ENCODE measurements around the gene TRIM44.
"Not testable (repeated sequence)": the region's sequence is repeated elsewhere in the genome, so short reads cannot be mapped to it uniquely, and the experiment has no call there.

TRIM44 gene

DNA sequence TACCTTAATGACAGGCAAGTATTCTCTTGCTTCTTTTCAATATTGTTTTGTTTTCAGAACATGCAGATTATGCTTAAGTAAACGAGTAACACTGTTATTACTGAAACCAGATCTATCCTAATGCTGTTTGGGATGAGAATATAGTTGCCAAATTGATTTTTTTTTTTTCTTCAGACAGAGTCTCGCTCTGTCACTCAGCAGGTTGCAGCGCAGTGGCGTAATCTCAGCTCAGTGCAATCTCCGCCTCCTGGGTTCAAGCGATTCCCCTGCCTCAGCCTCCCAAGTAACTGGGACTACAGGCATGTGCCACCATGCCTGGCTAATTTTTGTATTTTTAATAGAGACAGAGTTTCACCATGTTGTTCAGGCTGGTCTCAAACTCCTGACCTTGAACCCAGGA, 91.0 kb downstream of the TRIM44 start:
- not testable (repeated sequence) for DNase-seq (ENCODE audit: low read depth)

DNA sequence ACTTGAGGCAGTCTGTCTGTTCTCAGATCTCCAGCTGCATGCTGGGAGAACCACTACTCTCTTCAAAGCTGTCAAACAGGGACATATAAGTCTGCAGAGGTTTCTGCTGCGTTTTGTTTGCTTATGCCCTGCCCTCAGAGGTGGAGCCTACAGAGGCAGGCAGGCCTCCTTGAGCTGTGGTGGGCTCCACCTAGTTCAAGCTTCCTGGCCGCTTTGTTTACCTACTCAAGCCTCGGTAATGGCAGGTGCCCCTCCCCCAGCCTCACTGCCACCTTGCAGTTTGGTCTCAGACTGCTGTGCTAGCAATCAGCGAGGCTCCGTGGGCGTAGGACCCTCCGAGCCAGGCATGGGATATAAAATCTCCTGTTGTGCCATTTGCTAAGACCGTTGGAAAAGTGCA, 97.4 kb downstream of the TRIM44 start:
- DNase-seq (ENCODE audit: low read depth): not testable (repeated sequence)

DNA sequence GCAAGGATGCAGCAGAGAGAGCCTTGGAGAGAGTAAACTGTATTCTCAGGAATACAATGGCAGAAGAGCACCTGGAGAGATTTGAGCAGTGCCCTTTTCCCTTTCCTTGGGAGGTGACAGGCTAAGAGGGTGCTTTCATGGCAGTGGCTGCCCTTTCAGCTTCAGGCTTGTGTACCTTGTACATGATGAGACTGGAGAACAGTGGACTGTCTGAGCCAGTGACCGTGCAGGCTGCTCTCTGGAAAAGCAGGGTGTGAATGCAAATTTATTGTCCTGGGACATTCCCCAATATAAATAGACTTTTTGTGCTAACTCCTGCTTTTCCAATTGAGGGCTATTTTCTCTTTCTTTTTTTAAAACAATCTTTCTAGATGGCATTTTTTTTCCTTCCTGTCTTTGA, 99.3 kb downstream of the TRIM44 start:
- DNase-seq (ENCODE audit: low read depth): no peak

DNA sequence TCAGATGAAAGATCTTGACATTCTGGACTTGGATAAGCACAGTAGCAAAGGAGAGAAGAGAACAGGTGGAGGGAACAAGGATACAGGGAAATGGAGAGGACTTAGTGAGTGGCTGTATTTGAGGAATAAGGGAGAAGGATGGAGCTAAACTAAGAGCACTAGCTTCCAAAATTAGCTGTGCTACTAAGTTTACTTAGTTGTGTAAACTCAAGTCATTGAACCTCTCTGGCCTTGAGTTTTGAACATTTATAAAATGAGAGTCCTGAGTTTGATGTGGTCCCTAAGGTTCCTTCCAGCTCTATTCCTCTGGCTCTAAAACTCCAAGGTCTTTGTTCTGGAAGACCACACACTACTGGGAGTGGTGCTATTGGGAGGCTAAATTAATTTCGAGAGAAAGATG, 100.7 kb downstream of the TRIM44 start:
- DNase-seq (ENCODE audit: low read depth): no peak

DNA sequence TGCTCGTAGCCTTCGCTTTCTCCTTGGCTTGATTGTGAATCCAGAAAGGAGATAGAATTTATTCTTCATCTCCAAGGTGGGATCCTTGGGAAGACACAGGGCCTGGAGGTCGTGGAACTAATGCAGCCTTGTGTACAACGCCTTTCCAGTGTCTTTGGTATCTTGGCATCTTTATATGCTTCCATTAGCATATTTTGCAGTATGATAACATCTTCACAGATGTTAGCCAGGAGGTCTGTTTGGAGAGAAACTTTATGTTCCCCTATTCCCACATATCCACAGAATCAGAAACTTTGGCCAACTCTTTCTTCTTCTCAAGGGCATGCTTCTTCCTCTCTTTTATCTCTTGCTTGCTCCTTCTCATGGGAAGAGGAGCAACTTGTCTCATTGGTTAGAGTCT, 101.2 kb downstream of the TRIM44 start:
- no peak for DNase-seq (ENCODE audit: low read depth)

DNA sequence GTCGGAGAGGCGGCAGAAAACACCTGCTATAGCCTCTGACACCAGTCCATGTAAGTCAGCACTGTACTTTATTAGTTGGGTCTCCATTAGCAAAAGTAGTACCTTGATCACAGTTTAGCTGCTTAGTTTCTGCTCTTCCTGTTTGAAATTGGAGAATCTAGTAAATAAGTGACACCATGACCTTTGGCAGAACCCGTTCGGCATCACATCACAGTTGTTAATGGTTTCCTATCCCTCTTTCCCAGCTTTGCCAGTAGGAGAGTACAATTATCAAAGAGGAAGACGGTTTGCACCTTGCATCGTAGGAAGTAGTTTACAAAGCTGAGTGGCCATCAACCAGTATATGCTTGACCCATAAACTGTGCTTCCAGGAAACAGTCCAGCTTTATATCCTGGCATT, 101.8 kb downstream of the TRIM44 start:
- DNase-seq (ENCODE audit: low read depth): no peak

DNA sequence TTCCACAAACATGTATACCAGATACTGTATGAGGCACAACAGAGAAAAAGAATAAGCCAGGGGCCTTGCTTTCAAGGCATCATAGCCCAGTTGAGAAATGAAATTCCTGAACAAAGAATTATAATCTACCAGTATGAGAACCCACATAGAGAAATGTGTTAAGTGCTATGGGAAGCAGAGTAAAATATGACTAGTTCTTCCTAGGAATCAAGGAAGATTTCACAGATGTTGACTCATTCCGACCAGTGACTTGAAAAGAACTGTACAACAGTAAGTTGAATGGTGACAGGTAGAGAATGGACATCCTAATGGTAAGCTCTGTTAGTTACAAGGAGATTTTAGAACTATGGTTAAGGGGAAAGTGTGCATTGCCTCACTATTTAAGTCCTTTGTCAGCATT, 102.6 kb downstream of the TRIM44 start:
- DNase-seq (ENCODE audit: low read depth): no peak

DNA sequence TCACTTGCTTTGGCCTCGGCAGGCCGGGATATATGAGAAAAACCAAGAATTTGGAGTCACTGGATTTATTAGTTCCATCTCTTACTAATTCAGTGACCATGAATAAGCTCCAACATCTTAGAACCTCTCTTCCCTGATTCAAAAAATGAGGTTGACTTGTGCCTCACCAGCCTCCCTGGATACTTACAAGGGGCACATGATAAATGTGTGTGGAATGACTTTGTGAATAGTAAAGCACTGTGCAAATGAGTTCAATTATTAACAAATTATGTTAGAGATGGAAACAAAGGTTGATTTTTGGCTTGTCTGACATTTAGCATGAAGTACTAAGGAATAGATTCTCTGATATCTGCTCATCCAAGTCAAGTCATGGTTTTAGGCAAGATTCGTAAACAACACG, 104.1 kb downstream of the TRIM44 start:
- no peak for DNase-seq (ENCODE audit: low read depth)

DNA sequence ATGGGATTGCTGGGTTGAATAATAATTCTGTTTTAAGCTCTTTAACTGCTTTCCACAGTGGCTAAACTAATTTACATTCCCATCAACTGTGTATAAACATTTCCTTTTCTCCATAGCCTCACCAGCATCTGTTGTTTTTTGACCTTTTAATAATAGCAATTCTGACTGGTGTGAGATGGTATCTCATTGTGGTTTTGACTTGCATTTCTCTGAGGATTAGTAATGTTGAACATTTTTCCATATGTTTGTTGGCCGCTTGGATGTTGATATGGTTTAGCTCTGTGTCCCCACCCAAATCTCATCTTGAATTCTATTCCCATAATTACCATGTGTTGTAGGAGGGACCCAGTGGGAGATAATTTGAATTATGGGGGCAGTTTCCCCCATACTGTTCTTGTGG, 107.8 kb downstream of the TRIM44 start:
- peak; percentile 42 for DNase-seq (ENCODE audit: low read depth)

DNA sequence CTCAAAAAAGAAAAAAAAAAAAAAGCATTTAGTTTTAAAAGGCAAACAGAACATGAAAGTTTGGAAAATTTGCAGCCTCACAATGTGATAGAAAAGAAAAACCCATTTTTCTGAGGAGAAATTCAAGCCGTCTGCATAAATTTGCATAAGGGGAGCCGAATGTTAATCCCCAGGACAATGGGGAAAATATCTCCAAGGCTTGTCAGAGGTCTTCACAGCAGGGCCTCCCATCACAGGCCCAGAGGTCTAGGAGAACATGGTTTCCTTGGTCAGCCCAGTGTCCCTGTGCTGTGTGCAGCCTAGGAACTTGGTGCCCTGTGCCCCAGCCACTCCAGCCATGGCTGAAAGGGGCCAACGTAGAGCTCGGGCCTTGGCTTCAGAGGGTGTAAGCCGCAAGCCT, 109.1 kb downstream of the TRIM44 start:
- no peak for DNase-seq (ENCODE audit: low read depth)

DNA sequence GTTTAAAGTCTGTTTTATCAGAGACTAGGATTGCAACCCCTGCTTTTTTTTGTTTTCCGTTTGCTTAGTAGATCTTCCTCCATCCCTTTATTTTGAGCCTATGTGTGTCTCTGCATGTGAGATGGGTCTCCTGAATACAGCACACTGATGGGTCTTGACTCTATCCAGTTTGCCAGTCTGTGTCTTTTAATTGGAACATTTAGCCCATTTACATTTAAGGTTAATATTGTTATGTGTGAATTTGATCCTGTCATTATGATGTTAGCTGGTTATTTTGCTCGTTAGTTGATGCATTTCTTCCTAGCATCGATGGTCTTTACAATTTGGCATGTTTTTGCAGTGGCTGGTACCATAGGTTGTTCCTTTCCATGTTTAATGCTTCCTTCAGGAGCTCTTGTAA, 114.7 kb downstream of the TRIM44 start:
- DNase-seq (ENCODE audit: low read depth): not testable (repeated sequence)

DNA sequence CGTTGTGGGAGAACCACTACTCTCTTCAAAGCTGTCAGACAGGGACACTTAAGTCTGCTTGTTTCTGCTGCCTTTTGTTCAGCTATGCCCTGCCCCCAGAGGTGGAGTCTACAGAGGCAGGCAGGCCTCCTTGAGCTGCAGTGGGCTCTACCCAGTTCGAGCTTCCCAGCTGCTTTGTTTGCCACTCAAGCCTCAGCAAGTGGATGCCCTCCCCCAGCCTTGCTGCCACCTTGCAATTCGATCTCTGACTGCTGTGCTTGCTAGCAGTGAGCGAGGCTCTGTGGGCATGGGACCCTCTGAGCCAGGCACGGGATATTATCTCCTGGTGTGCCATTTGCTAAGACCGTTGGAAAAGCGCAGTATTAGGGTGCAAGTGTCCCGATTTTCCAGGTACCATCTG, 116.4 kb downstream of the TRIM44 start:
- not testable (repeated sequence) for DNase-seq (ENCODE audit: low read depth)

DNA sequence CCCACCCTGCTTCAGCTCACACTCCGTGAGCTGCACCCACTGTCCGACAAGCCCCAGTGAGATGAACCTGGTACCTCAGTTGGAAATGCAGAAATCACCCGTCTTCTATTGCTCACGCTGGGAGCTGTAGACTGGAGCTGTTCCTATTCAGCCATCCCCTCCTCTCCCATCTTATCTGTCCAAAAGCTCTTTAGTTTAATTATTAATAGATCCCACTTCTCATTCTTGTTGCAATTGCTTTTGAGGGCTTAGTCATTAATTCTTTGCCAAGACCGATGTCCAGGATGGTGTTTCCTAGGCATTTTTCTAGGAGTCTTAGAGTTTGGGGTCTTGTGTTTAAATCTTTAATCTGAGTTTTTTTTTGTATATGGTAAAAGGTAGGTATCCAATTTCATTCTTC, 116.8 kb downstream of the TRIM44 start:
- no peak for DNase-seq (ENCODE audit: low read depth)

DNA sequence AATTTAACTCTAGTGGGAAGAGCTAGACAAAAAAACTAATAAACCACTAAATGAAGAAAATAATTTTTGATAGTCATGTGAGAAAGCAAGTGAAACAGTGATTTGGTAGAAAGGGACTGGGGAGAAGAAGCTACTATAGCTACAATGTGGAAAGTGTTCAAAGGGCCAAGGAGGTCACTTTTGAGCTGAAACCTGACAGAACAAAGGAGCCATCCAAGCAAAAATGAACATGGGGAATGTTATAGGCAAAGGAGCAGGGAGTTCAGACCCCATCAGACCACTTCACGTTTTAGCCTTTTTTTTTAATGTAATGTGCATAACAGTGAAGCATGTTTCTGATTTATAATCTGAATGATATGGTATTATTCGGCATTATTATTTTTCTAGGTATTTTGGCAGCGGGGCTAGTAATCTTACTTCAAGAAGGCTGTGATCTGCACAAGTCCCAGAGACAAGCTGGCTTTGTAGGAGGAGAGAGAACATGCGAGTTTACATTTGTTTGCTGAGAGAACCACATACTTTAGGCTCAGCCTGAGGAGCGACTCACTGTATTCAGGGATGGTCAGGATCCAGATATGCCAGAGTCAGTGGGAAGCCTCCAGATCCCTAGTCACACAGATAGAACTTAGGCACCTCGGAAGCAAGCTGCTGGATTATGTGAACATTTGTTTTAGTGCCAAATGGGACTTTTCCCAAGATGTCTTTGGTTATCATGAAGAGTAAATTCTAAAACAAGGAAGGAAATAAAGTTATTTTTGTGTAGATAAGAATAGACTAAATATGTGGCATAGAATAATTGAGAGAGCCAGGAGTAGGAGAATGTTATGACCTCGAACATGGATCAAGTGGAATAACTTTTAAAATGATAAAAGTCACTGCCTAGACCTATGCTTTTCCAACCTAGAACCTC, 118.6 kb downstream of the TRIM44 start:
- peak; percentile 64 for DNase-seq (ENCODE audit: low read depth)

DNA sequence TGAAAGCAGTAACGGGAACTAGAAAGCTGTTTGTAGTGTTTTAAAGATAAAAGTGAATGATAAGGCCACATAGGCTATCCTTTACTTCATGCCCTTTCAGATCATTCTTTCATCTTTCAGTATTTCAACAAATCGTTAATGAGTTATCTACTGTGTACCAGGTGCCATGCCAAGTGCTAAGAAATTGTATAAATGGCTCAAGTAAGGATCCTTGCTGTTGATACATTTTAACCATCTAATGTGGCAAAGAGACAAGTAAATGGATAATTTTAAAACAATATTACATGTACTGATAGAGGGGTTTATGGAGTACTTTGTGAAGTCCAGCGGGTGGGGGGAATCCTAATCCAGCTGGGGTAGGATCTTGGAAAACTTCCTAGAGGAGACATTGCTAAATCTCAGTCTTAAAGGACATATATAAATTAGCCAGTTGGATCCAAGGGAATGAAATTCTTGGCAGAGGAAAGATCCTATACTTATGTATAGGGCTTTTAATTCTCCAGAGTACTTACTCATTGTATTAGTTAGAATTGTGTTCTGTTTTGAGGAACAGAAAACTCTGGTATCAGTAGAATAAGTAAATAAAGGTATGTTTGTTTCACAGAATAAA, 119.4 kb downstream of the TRIM44 start:
- DNase-seq (ENCODE audit: low read depth): no peak

DNA sequence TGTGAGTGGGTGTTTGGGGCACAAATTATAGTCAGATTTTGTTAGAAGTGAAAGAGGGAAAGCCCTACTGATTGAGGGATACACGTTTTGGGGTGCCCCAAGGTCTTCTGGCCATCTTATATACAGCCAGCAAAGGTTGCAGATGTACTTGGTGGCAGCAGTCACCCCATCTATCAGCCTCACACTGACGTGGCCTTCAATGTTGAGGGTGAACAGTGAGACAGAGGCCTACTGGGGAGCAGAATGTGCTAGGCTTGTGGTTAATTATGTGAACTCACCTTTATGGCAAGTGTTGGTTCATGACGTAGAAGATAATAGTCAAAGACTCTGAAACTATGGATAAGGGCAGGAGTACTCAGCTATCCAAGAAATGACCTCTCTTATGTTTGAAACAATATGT, 121.2 kb downstream of the TRIM44 start:
- DNase-seq (ENCODE audit: low read depth): no peak

DNA sequence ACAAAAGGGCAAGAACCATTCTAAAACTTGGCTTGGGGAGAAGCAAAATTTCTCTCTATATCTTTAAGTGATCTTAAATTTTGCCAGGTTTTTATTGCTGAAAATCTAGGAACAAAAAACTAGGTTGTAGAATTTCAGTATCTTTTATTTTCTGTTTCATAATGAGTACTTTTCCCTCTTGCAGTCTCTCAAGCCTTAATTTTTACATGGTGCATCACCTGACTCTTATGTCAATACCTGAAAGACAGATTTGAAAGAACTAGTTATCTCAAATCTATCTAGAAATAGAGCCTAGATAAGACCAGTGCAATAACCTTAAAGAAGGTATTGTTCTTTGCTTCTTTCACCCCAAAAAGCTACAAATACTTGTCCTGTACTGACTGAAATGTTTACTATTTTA, 122.1 kb downstream of the TRIM44 start:
- DNase-seq (ENCODE audit: low read depth): no peak

DNA sequence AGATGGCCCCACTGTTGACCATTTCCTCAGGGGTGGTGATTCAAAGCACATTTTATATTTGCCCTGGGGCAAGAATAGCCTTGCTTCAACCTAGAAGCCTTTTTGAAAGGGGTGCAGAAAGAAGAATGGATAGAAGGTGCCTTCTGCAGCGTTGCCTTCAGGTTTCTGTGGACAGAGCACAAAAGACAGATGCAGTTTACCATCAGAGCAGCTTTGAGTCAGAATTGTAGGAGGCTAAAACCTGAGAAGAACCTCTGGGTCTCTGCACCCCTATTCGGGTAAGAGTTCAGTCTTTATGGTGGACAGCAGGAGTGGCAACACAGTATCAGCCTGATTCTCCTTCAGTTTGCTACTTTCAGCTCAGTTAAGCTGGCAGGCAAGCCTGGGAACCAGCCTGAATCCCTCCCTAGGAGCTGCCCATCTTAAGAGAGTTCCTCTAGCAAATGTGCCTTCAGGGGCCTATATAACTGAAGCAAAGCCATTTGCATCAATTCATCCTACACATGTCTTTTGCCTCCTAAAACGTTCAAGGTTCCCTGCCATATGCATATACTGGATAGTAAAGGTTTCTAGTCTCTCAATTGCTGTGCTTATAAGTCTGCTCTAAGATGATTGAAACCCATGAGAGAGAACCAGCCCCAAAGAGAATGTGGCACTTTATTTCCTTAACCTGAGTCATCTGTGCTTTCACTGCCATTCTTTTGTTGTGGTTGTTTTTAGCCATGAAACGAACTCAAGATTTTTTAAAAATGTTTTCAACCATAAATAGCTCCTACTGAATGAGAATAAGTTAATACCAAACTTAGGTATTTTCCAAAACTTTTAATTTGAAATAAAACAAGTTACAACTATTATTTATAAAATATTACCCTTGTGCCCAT, 123.0 kb downstream of the TRIM44 start:
- no peak for DNase-seq (ENCODE audit: low read depth)

DNA sequence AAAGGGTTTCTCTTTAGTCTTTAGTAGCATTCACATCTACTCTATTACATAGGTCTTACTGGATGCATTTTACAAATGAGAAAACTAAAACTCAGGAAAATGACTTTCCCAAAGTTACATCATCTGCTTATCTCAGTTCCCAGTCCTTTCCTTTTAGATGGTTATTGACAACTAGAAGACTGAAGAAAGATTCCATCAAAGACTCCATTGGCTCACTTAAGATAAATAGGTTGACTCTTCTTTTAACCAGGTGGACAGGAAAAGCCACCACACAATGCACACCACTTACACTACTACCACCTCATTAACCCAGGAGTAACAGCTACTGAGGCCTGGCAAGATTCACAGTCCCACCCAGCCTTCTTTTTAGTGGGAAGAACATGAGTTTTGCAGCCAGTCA, 123.6 kb downstream of the TRIM44 start:
- no peak for DNase-seq (ENCODE audit: low read depth)

DNA sequence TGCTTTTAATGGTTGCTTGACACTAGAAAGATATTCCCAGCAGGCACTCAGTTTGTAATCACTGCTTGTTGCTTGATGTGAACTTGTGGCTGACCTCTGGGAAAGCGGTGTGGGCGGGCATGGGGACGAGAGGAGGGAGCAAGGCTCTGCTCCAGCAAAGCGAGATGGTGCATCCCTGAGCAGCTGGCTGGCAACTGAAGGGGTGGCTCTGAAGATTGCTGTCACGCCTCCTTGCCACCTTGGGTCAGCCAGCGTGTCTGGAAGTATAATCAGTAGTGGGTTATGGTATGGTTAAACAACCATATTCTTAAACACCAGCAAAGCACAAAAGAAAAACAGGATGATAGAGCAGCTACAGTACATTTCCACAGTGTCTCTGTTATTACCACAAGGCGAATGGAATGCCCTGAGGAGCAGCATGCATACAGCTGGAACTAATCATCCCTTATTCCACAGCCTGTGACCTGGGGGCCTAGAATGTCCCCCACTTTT, 124.5 kb downstream of the TRIM44 start:
- DNase-seq (ENCODE audit: low read depth): peak; percentile 47

DNA sequence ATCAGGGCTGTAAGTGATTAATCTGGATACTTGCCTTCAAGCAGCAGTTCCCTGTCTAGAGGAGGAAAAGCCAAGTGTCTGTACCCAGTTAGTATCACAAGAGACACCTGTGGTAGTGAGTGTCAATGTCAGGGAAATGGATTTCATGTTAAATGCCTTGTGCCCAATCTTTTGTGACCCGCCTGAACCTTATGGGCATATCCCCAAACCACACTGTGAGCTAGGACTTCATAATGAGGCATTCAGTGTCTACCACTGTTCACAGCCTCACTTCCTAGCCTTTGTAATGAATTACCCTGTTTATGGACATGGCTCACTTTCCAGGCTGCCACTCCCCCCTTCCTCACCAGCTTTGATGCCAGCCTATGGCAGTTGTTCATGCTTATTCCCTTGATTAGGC, 125.1 kb downstream of the TRIM44 start:
- DNase-seq (ENCODE audit: low read depth): no peak
